ENCODE results near the gene TMEM132D.

TMEM132D gene

DNA sequence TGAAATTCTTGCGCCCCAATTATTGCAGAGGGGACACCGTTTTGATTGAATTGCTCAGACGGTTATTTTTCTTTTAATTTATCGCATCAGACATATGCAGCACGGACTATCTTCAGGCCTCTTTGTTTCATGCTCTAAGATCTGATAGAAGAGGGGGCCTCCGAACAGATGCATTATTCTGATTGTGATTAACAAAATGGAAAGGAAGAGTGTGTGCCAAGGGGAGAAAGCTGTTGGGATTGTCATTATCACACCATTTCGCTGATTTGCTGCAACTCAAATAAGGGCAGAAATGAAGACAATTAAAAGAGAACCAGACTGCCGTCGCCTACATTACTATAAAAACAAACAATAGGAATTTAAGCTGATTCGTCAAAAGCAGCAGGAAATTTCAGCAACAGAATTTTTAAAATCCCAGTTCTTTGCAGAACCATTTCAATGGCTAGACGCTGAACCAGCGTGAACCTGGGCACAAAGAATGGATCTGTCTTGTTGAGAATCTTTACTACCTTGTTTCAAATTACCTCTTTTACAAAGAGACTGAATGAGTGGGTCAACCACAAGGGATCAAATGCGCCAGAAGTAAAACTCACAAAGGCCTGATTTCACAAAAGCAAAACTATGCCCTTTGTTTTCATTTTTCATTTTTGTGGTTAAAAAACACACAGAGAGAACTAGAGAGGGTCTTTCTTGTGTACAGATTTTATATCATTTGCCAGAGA is 30.6 kb downstream of the TMEM132D start:
- DNase-seq (ENCODE audit: low spot score) = no peak

- DNase-seq (ENCODE audit: low spot score) = no peak
These were observed 31.5 kb downstream of the TMEM132D start for GRCh38 chr12:129871991-129872972.

DNA sequence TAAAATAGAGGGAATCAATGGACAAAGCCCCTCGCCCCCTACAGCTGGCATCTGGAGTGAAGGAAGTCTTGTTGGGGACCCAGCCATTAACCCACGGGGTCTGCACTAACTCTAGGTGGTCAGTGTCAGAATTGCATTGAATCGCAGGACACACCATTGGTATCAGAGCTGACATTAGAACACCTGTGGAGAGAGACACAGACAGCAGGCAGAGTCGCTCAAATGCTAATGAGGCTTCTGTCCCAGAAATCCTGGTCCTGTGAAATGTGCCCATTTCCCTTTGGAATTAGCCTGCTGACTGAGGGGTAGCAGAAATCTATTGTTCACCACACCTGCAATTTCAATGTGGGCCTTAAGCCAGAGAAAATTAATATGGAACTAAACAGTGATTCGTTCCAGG is 33.0 kb downstream of the TMEM132D start:
- no peak for DNase-seq (ENCODE audit: low spot score)

DNA sequence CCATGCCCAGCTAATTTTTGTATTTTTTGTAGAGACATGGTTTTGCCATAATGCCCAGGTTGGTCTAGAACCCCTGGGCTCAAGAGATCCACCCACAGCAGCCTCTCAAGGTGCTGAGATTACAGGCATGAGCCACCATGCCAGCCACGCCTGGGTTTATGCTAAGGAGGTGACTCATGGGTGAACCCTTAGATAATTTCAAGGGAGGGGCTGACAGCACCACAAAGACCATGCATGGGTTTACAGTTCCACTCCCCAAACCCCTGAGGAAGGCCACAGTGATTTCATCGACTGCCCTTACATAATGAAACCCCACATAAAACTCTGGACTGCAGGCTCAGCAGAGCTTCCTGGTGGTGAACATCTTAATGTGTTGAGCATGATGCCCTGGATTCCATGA is 33.7 kb downstream of the TMEM132D start:
- no peak for DNase-seq (ENCODE audit: low spot score)

DNA sequence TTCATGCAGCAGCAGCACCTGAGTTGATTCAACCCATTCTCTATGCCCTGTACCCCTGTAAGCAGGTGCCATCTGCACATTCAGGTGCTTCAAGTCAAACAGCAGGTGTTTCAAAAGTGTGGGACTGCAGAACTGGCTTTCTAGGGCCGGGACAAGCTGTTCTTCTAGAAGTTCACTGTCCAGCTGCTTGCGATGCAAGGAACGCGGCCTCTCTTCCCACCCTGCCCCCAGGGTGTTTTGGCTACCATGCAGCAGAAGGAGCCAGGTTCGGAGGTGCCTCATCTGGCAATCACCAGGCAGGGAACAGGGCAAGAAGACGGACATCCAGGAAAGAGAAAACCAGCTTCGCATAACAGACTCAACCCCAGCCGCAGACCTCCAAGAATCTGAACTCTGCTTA is 35.2 kb downstream of the TMEM132D start:
- DNase-seq (ENCODE audit: low spot score) = no peak

- no peak for DNase-seq (ENCODE audit: low spot score)
These were observed 39.9 kb downstream of the TMEM132D start for GRCh38 chr12:129863938-129864337.

- DNase-seq (ENCODE audit: low spot score) = no peak
These were observed 41.2 kb downstream of the TMEM132D start for GRCh38 chr12:129862561-129863175.

DNA sequence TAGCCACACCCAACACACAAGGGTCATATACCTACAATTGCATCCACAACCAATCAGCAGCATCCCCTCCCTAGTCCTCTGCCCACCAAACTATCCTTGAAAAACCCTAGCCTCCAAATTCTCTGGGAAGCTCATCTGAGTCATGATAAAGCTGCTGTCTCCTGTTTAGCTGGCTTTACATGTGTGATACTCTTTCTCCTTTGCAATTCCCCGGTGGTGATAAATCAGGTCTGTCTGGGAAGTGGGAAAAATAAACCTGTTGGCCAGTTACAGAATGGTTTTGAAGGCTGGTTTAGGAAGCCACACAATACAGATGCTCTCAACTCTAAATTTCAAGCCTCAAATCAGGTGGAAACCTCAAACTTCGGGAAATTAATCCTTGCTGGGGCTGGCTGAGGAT is 41.9 kb downstream of the TMEM132D start:
- DNase-seq (ENCODE audit: low spot score) = no peak

DNA sequence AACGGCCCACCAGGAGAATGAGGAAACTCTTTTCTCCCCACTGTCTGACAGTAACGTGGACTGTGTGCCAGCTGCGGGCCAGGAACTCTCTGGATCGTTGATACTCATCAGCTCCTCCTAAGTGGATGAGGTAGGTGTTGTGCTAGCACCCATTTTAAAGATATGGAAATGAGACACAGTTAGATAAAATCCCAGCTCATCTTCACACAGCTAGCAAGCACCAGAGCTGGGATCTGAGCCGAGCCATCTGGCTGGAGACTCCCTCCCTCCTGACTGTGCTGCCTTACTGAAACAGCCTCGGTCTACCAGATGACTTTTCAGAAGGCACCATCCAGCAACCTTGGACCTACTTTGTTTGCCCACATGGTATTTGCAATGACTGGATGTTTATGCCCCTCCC is 49.2 kb downstream of the TMEM132D start:
- DNase-seq (ENCODE audit: low spot score) = no peak

DNA sequence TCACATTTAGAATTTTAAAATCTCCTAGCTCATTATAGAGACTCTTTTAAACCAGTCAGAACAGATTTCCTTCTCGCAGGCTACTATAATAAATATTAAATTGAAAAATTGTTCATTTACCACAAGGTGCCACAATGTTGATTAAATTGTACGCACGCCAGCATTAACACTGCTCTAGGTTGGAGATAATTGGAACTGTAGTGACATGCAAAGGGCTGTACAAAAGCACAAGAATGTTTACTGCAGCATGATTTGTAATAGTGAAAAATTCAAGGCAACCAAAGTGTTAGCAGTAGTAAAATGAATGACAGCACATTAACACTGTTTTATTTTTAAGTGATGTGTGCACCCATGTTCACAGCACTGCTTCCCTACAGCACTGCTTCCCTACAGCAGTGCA is 52.5 kb downstream of the TMEM132D start:
- no peak for DNase-seq (ENCODE audit: low spot score)

- DNase-seq (ENCODE audit: low spot score) = no peak
These were observed 54.9 kb downstream of the TMEM132D start for GRCh38 chr12:129848876-129849275.

GRCh38 chr12:129847063-129847462 is 56.8 kb downstream of the TMEM132D start:
- no peak for DNase-seq (ENCODE audit: low spot score)

DNA sequence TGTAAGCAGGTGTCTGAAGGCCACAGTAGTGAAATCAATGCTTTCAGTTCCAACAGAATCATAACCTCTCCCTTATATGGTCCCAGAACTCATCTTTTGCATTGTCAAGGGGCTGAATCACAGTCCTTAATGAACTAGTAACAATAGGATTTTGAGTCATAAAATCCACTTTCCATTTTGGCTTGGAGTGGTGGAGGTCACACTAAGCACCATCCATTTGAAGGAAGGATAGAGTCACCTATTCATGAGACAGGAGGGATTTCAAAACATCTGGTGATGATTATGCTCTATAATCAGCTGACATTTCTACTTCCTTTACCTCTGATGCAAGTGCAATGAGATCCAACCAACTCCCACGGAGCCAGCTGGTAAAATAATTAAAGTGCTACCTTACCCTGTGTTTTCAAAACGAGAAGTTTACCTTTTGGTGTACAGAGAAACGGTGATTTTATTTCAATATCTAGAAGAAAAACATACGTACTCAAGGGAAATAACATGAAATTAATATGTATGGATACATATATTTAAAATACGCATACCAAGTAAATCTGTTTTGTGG is 59.1 kb downstream of the TMEM132D start:
- no peak for DNase-seq (ENCODE audit: low spot score)

DNA sequence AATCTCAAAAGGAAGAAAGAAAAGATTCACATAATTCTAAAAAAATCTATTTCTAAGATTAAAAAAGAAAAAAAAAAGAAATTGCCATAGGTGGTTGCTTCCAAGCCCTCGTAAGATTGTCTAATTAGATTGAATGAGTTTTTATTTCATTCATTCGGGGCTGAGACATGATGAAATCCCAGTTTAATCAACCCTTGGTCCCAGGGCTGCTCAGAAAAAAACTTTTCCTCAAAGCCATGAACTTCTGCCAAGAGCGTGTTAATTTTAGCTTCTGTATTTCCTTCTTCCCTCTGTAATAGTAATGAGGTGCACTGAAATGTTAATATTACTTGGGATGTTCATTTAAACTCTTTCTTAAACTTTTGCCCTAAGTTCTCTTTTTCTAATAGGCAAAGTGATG is 62.6 kb downstream of the TMEM132D start:
- no peak for DNase-seq (ENCODE audit: low spot score)

DNA sequence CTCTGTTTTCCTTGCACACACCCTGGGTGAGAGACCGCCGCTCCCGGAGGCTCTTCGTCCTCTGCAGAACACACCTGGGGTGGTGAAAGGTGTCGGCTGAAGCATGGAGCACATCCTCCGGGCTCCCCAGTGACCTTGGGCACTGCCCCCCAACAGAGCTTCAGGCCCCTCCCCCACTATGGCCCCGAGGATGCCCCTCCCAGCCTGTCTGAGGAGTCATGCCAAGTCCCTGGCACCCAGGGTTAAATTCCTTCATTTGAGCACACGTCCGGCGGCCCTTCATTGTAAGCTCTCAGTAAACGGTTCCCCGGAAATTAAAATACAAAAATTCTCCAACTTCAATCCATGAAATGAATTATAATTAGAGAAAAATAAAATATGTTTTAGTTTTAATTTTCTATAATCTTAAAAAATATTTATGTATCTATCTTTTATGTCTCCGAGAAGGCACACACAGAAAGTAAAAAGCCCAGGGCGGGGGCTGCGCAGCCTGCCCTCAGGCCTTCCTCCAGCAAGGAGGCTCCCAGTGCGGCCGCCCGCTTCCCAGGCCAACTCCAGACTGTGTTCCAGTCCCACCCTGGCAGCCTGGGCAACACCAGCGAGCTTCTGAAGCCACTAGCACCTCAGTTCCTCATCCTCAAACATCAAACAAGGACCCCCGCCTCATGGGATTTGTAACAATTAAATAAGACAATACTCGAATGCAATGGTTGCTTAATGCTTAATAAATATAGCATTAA is 63.5 kb downstream of the TMEM132D start:
- no peak for DNase-seq (ENCODE audit: low spot score)

DNA sequence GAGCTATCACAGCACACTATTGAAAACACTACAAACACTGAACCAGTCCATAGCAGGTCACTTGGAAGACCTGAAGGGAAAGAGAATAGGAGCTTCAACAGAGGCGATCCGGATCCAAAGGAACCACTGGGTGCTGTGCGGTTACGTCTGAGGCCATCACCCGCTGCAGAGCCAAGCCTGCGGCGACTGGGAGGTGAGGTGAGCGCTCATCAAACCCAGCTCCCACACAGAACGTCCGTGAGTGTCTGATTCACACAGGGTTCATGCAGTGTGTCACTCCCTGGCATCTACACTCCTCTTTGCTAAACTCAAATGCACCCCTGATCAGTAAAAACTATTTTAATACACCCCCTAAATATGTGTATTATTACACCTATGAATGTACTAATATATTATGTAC is 64.1 kb downstream of the TMEM132D start:
- DNase-seq (ENCODE audit: low spot score) = no peak

DNA sequence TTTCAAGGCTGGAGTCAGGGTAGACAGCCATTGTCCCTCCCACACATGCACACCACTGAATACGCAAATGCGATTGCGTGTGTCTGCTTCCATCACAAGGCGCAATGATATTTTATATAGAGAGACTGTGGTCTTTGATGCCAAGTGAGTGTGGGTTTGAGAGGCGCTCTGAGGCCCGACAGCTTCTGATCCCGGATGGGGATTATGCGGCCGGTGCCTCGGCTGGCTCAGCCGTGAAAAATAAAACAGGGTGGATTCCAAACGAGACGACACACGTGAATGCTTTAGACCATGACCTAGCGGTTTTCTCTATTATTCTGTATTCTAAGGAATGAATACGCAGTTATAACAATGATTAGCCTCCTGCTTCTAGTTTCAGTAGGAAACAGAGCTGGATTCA is 72.5 kb downstream of the TMEM132D start:
- DNase-seq (ENCODE audit: low spot score) = no peak

- DNase-seq (ENCODE audit: low spot score) = no peak
These were observed 73.0 kb downstream of the TMEM132D start for GRCh38 chr12:129830796-129831195.

- DNase-seq (ENCODE audit: low spot score) = no peak
These were observed 75.9 kb downstream of the TMEM132D start for GRCh38 chr12:129827866-129828384.

GRCh38 chr12:129827102-129827865 is 76.5 kb downstream of the TMEM132D start:
- no peak for DNase-seq (ENCODE audit: low spot score)

DNA sequence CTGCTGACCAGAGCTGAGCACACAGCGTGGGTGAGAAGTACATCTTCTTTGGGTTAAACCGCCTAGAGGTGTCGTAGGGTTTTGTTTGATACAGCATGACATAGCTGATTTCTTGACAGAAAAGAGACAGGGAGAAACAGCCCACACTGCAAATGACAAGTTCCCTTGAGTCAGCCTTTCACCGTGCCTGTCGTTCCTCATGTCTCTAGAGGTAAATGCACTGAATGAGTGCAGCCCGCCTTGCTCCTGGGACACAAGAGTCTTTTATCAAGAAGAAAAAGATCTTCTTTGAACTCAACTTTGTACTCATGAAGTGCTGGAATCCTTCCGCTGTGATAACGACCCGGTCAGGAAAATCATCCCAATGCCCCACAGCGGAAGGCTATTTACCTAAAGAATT is 77.6 kb downstream of the TMEM132D start:
- no peak for DNase-seq (ENCODE audit: low spot score)
